Measurements from ENCODE around the gene OPCML.

Gene OPCML

GRCh38 chr11:133384731-133385130 lies 147.6 kb downstream of the OPCML start:
- H3K27ac ChIP-seq (ENCODE audit: low read depth, low read length, poor library complexity, severe bottlenecking) = no peak overlapping the region
- H3F3A ChIP-seq (ENCODE audit: insufficient read depth, low read length) = no peaks in the 10 kb centered on the region
- no peak overlapping the region for H3K4me2 ChIP-seq (ENCODE audit: low read length)
- H3K36me3 ChIP-seq (ENCODE audit: insufficient read depth, low read length) = no peaks in the 10 kb centered on the region
- TF ChIP-seq, protein P1, sequence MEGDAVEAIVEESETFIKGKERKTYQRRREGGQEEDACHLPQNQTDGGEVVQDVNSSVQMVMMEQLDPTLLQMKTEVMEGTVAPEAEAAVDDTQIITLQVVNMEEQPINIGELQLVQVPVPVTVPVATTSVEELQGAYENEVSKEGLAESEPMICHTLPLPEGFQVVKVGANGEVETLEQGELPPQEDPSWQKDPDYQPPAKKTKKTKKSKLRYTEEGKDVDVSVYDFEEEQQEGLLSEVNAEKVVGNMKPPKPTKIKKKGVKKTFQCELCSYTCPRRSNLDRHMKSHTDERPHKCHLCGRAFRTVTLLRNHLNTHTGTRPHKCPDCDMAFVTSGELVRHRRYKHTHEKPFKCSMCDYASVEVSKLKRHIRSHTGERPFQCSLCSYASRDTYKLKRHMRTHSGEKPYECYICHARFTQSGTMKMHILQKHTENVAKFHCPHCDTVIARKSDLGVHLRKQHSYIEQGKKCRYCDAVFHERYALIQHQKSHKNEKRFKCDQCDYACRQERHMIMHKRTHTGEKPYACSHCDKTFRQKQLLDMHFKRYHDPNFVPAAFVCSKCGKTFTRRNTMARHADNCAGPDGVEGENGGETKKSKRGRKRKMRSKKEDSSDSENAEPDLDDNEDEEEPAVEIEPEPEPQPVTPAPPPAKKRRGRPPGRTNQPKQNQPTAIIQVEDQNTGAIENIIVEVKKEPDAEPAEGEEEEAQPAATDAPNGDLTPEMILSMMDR (IDR thresholded peaks at IDR 0.05; ENCODE audit: low read length) = no peak
- no peak for TF ChIP-seq EZH2 (IDR thresholded peaks at IDR 0.05; ENCODE audit: borderline replicate concordance, low read length)
- no peaks in the 10 kb centered on the region for H4K20me1 ChIP-seq (ENCODE audit: insufficient read depth, low read length)
- no peak overlapping the region for H3K9ac ChIP-seq (ENCODE audit: low read length)
- no peaks in the 10 kb centered on the region for H3K4me1 ChIP-seq (ENCODE audit: insufficient read depth, low read length, severe bottlenecking)
- H2AFZ ChIP-seq (ENCODE audit: low read length) = no peak overlapping the region
- no peak overlapping the region for H3K4me3 ChIP-seq (ENCODE audit: low read depth, low read length, poor library complexity, severe bottlenecking)
- no peaks in the 10 kb centered on the region for H3K27me3 ChIP-seq (ENCODE audit: insufficient read depth, low read length)
- H3K79me2 ChIP-seq (ENCODE audit: insufficient read depth, low read length) = no peaks in the 10 kb centered on the region
- H3K9me2 ChIP-seq (ENCODE audit: low read depth, low read length) = no peaks in the 10 kb centered on the region
- no peaks in the 10 kb centered on the region for H3K9me3 ChIP-seq (ENCODE audit: low read length)

- Histone ChIP-seq H3K9ac (ENCODE audit: low read length) (no peak overlapping the region), H3K4me1 (ENCODE audit: insufficient read depth, low read length, severe bottlenecking) (no peaks in the 10 kb centered on the region), H3K4me3 (ENCODE audit: low read depth, low read length, poor library complexity, severe bottlenecking) (no peak overlapping the region), H3K9me3 (ENCODE audit: low read length) (no peaks in the 10 kb centered on the region), H3K79me2 (ENCODE audit: insufficient read depth, low read length) (no peaks in the 10 kb centered on the region), H3K4me2 (ENCODE audit: low read length) (no peak overlapping the region), H3K27me3 (ENCODE audit: insufficient read depth, low read length) (no peaks in the 10 kb centered on the region), H3K27ac (ENCODE audit: low read depth, low read length, poor library complexity, severe bottlenecking) (no peak overlapping the region), H3K9me2 (ENCODE audit: low read depth, low read length) (no peaks in the 10 kb centered on the region), H4K20me1 (ENCODE audit: insufficient read depth, low read length) (no peaks in the 10 kb centered on the region), H3K36me3 (ENCODE audit: insufficient read depth, low read length) (no peaks in the 10 kb centered on the region), H2AFZ (ENCODE audit: low read length) (no peak overlapping the region), H3F3A (ENCODE audit: insufficient read depth, low read length) (no peaks in the 10 kb centered on the region)
- no peak for TF ChIP-seq EZH2 (IDR thresholded peaks at IDR 0.05; ENCODE audit: borderline replicate concordance, low read length)
- TF ChIP-seq, protein P1 (IDR thresholded peaks at IDR 0.05; ENCODE audit: low read length) = no peak
Measured at GRCh38 chr11:133383689-133384088, 148.6 kb downstream of the OPCML start.

DNA sequence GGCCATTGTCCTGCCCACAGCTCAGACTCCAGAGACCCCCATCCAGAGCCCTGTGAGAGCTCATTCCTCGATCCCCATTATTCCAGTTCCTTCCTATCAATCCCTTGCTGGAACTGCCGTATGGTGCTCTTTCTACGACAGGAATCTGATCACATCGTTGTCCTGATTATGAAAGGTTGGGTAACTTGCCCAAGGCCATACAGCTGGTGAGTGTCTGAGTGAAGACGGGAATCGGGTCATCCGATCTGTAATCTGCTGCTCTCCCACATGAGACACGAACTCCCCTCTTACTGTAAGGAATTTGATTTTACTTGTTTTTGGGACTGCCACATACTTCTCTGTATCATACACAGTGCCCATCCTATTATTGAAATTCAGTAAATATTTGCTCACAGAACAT lies 149.1 kb downstream of the OPCML start:
- H3K27me3 ChIP-seq (ENCODE audit: insufficient read depth, low read length) = no peaks in the 10 kb centered on the region
- no peak overlapping the region for H3K9ac ChIP-seq (ENCODE audit: low read length)
- H2AFZ ChIP-seq (ENCODE audit: low read length) = no peak overlapping the region
- H3K4me1 ChIP-seq (ENCODE audit: insufficient read depth, low read length, severe bottlenecking) = no peaks in the 10 kb centered on the region
- no peak overlapping the region for H3K27ac ChIP-seq (ENCODE audit: low read depth, low read length, poor library complexity, severe bottlenecking)
- no peaks in the 10 kb centered on the region for H3F3A ChIP-seq (ENCODE audit: insufficient read depth, low read length)
- H3K9me3 ChIP-seq (ENCODE audit: low read length) = no peaks in the 10 kb centered on the region
- H3K79me2 ChIP-seq (ENCODE audit: insufficient read depth, low read length) = no peaks in the 10 kb centered on the region
- no peaks in the 10 kb centered on the region for H3K36me3 ChIP-seq (ENCODE audit: insufficient read depth, low read length)
- H3K4me3 ChIP-seq (ENCODE audit: low read depth, low read length, poor library complexity, severe bottlenecking) = no peak overlapping the region
- H3K4me2 ChIP-seq (ENCODE audit: low read length) = no peak overlapping the region
- H4K20me1 ChIP-seq (ENCODE audit: insufficient read depth, low read length) = no peaks in the 10 kb centered on the region
- no peaks in the 10 kb centered on the region for H3K9me2 ChIP-seq (ENCODE audit: low read depth, low read length)
- TF ChIP-seq EZH2 (IDR thresholded peaks at IDR 0.05; ENCODE audit: borderline replicate concordance, low read length) = no peak

GRCh38 chr11:133382131-133382812 lies 150.0 kb downstream of the OPCML start:
- Histone ChIP-seq H3K4me1 (ENCODE audit: insufficient read depth, low read length, severe bottlenecking) (no peaks in the 10 kb centered on the region), H3K4me3 (ENCODE audit: low read depth, low read length, poor library complexity, severe bottlenecking) (no peak overlapping the region), H3F3A (ENCODE audit: insufficient read depth, low read length) (no peaks in the 10 kb centered on the region), H3K79me2 (ENCODE audit: insufficient read depth, low read length) (no peaks in the 10 kb centered on the region), H3K9me2 (ENCODE audit: low read depth, low read length) (no peaks in the 10 kb centered on the region), H3K9me3 (ENCODE audit: low read length) (no peaks in the 10 kb centered on the region), H3K4me2 (ENCODE audit: low read length) (no peak overlapping the region), H2AFZ (ENCODE audit: low read length) (no peak overlapping the region), H3K27ac (ENCODE audit: low read depth, low read length, poor library complexity, severe bottlenecking) (no peak overlapping the region), H3K9ac (ENCODE audit: low read length) (no peak overlapping the region), H3K27me3 (ENCODE audit: insufficient read depth, low read length) (no peaks in the 10 kb centered on the region), H4K20me1 (ENCODE audit: insufficient read depth, low read length) (no peaks in the 10 kb centered on the region), H3K36me3 (ENCODE audit: insufficient read depth, low read length) (no peaks in the 10 kb centered on the region)
- TF ChIP-seq, protein P1 (IDR thresholded peaks at IDR 0.05; ENCODE audit: low read length) = no peak

Data from OCI-LY1 (cell line).